ENCODE results near the gene FAM162B.
"Not testable (repeated sequence)": the region's sequence is repeated elsewhere in the genome, so short reads cannot be mapped to it uniquely, and the experiment has no call there.

The FAM162B gene

GRCh38 chr6:116705917-116706316, 59.6 kb downstream of the FAM162B start:
- Histone ChIP-seq H3K79me1 (ENCODE audit: low read length) (no peaks in the 10 kb centered on the region), H3K27ac (ENCODE audit: low read depth, low read length) (no peak overlapping the region), H3K14ac (ENCODE audit: low read length) (no peak overlapping the region), H3K79me2 (ENCODE audit: control insufficient read depth, insufficient read depth, low read length, poor library complexity) (no peaks in the 10 kb centered on the region), H3K23ac (ENCODE audit: low read length) (no peak overlapping the region), H3K9ac (ENCODE audit: low read length) (no peak overlapping the region), H4K12ac (ENCODE audit: low read depth, low read length) (no peak overlapping the region), H2AK5ac (ENCODE audit: low read length) (no peak overlapping the region), H2BK5ac (ENCODE audit: low read depth, low read length, poor library complexity) (no peak overlapping the region), H2BK12ac (ENCODE audit: low read length) (no peak overlapping the region), H3K4me1 (ENCODE audit: control insufficient read depth in 1 of 2, insufficient read depth in 2 of 2, low read length in 2 of 2) (no peaks in the 10 kb centered on the region), H3K27me3 (ENCODE audit: insufficient read depth, low read length) (no peaks in the 10 kb centered on the region), H4K8ac (ENCODE audit: low read depth, low read length) (no peak overlapping the region), H3K36me3 (ENCODE audit: control insufficient read depth in 1 of 2, insufficient read depth in 2 of 2, low read length in 2 of 2) (peaks cover 2 to 3% of the 10 kb centered on the region in 2 experiments), H4K91ac (ENCODE audit: low read depth, low read length) (no peak overlapping the region), H3K4ac (ENCODE audit: low read depth, low read length) (no peak overlapping the region), H2BK120ac (ENCODE audit: insufficient read depth, low read length, poor library complexity) (no peak overlapping the region), H3K9me3 (ENCODE audit: insufficient read depth, low read depth, low read length) (no peaks in the 10 kb centered on the region), H3K4me2 (ENCODE audit: low read length) (no peak overlapping the region), H3K4me3 (ENCODE audit: low read depth, low read length) (no peak overlapping the region), H3K18ac (ENCODE audit: low read length) (no peak overlapping the region), H2AFZ (ENCODE audit: insufficient read depth, low read length, poor library complexity) (no peak overlapping the region)
- no peak for DNase-seq
- no CpG with 5 or more reads among the region's 1 CpG for WGBS (ENCODE audit: extremely low coverage, insufficient coverage, insufficient read length)

GRCh38 chr6:116703888-116704287, 61.6 kb downstream of the FAM162B start:
- H2BK5ac ChIP-seq (ENCODE audit: low read depth, low read length, poor library complexity); H3K4me1 ChIP-seq (ENCODE audit: control insufficient read depth in 1 of 2, insufficient read depth in 2 of 2, low read length in 2 of 2); H4K91ac ChIP-seq (ENCODE audit: low read depth, low read length); H3K27me3 ChIP-seq (ENCODE audit: insufficient read depth, low read length); H3K79me2 ChIP-seq (ENCODE audit: control insufficient read depth, insufficient read depth, low read length, poor library complexity); H3K18ac ChIP-seq (ENCODE audit: low read length); H3K4me2 ChIP-seq (ENCODE audit: low read length); H3K9ac ChIP-seq (ENCODE audit: low read length); H3K4me3 ChIP-seq (ENCODE audit: low read depth, low read length); H4K8ac ChIP-seq (ENCODE audit: low read depth, low read length); H4K12ac ChIP-seq (ENCODE audit: low read depth, low read length); H3K27ac ChIP-seq (ENCODE audit: low read depth, low read length); H2AK5ac ChIP-seq (ENCODE audit: low read length); H3K79me1 ChIP-seq (ENCODE audit: low read length); H3K23ac ChIP-seq (ENCODE audit: low read length); H2BK120ac ChIP-seq (ENCODE audit: insufficient read depth, low read length, poor library complexity); DNase-seq; H3K9me3 ChIP-seq (ENCODE audit: insufficient read depth, low read depth, low read length); H3K36me3 ChIP-seq (ENCODE audit: control insufficient read depth in 1 of 2, insufficient read depth in 2 of 2, low read length in 2 of 2); H2BK12ac ChIP-seq (ENCODE audit: low read length); H3K4ac ChIP-seq (ENCODE audit: low read depth, low read length); H2AFZ ChIP-seq (ENCODE audit: insufficient read depth, low read length, poor library complexity); H3K14ac ChIP-seq (ENCODE audit: low read length): not testable (repeated sequence)
- WGBS (ENCODE audit: extremely low coverage, insufficient coverage, insufficient read length): no CpG with 5 or more reads among the region's 1 CpG
